ENCODE measurements around the gene IRF8. TPM values are rescaled to one million over a fixed set of nuclear protein-coding genes. Genes with fewer than 3 reads are reported as not detected.
"Not testable (repeated sequence)": the region's sequence is repeated elsewhere in the genome, so short reads cannot be mapped to it uniquely, and the experiment has no call there.

Gene IRF8
- polyA plus RNA-seq, 1 donor, result 5.4 TPM

GRCh38 chr16:85931596-85932402, 32.8 kb downstream of the IRF8 start:
- no peak for DNase-seq (ENCODE audit: low read depth)

- DNase-seq (ENCODE audit: low read depth), result no peak
Measured at GRCh38 chr16:85934210-85934609, 35.2 kb downstream of the IRF8 start.

- DNase-seq (ENCODE audit: low read depth), result no peak
Measured at GRCh38 chr16:85935391-85935973, 36.5 kb downstream of the IRF8 start.

DNA sequence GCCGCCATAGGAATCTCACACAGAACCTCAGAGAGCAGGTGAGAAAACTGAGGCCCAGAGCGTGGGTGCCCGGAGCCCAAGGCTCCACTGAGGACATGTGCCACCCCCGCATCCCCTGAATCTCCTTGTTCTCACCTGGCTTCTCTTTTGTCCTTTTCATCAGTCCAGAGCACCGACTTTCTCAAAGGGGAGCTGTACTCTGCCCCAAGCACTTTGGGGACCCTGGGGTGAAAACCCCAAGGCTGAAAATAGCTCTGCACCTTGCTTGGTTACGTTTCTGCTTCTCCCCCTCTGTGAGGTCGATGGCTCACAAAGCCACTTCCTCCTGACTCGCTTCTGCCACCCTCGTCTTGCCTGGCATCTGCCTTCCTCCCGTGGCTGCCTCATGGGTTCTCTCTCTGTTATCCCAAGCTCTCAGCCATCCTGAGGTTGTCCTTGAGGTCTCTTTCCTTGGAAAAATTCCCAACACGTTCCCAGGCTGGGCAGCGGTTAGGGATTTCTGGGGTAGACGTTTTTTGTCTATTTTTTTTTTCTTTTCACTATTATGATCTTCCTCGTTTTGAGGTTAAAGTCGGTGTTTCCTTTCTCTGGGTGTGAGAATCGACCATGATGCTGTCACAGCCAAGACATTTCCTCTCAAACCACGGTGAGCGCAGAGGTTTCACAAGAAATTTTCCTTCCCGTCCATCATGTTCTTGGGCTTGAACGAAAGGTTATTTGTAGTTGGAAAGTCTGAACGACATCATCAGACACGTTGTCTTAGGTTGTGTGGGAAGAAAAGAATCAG, 37.2 kb downstream of the IRF8 start:
- DNase-seq (ENCODE audit: low read depth), result no peak

DNA sequence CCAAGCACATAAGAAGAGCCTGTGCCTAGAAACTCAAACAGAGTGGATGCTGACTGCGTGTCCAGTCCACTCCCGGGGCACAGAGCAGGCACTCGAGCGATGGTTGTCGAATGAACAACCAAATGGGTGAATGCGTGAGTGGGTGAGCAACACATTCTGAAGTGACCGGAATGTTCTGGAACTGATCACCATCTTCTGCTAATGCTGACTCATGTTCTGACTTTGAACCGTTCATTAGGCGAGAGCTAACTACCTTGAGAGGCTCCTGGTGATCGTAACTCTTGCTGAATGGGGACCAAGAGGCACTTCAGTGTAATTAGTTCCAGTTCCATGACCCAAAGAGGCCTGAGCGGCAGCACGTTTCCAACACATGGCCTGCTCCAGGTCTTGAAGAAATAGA, 37.9 kb downstream of the IRF8 start:
- no peak for DNase-seq (ENCODE audit: low read depth)

DNA sequence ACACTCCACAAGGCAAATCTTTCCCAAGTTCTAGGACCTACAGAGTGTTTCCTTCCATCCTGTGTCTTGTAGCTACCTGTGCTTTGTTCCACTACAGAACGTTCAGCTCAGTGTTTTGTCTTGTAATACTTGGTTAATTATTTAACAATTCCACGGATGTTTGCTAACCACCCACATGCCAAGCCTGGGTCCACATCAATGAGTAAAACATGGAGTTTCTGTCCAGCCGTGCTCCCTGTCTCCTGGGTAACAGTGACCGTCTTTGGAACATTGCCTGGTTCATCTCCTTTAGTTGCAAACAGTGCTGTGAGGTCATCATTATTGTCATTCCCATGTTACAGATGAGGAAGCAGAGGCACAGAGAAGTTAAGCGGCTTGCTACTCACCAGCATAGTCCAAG, 41.3 kb downstream of the IRF8 start:
- DNase-seq (ENCODE audit: low read depth), result no peak

DNA sequence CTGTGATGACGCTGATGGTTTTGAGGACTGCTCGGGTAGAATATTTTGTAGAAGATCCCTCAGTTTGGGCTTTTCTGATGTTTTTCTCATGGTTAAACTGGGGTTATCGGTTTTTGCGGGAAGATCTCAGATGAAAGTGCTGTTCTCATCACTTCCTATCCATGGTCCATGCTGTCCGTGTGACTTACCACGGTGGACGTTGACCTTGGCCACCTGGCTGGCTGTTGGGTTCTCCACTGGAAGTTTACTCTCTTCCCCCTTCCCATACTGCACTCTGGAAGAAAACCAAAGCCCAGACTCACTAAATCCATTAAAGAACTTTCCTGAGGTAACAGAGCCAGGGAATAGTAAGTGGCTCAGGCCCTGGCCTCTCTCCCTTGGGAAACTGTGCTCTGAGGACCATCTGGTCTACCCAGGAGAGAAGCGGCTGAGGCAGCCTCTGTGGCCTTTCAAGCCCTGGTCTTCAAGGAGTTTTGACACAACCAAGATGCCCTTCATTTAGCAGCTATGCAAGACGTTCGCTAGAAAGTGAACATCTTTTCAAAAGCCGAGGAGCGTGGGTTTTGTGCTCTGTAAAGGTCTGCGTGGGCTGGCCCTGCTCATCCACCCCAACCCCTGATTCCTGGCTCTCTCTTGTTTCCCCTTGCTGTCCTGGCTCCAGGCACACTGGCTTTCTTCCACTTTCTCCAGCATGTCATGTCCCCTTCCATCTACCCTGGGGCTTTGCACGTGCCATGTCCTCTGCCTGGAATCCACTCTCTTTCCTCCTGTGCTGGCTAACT, 43.1 kb downstream of the IRF8 start:
- no peak for DNase-seq (ENCODE audit: low read depth)

DNA sequence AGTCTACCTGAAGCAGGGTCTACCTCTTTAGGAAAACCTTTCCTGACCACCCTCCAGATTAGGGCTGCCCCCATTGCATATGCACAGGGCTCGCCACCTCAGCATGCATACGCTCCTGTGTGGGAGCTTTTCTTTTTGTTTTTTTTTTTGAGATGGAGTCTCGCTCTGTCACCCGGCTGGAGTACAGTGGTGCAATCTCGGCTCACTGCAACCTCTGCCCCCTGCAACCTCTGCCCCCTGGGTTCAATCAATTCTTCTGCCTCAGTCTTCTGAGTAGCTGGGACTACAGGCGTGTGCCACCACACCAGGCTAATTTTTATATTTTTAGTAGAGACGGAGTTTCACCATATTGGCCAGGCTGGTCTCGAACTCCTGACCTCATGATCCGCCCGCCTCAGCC, 43.7 kb downstream of the IRF8 start:
- not testable (repeated sequence) for DNase-seq (ENCODE audit: low read depth)

DNA sequence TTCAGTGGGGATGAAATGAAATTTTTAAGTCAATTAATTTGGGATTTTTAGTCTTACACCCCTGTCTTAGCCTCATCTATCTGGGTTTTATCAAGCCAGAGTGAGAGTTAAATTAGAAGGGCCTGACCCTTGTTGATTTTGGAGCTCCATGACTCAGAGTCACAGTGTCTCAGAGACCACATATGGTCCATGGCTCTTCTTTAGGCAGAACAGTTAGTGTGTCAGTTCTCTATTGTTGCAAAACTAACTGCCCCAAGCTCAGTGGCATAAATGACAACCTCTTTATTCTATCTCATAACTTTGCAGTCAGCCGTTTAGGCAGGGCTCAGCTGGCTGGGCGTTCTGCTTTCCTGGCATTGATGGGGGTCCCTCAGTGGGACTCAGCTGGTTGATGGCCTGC, 44.7 kb downstream of the IRF8 start:
- no peak for DNase-seq (ENCODE audit: low read depth)

DNA sequence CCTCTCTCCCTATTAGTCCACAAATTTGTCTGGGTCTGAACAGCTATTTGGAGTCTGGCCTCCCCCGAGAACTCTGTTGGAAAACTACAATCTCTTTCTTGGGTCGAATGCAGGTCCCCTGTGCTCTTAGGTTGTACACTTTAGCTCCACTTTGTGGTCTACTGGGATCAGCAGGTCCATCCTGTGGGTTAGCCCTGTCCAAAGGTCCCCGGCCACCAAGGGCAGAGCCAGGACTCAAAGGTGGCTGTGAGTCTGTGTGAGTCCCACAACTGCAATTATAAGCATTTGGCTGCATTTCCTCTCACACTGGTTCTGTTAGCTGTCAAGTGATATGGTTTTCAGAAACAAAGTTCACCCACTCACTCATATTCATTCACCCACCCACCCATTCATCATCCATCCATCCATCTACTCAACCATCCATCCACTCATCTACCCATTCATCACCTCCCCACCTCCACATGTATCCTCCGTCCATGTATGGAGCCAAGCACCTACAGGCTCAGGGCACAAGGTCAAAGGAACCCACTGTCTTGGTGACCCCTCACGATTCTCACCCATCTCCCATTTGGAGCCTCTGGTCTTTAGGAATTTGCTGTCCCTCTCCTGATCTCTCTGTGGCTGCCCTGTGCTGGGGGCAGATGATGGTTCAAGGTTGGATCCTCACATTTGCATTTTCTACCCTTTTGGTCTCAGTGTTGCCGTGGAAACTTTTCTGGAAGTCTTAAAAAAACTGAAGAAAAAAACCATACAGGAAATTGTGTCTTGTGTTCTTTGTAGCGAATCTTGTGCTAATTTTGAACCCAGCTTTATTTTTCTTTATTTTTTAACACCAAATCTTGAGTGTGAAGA, 45.8 kb downstream of the IRF8 start:
- DNase-seq (ENCODE audit: low read depth), result no peak

DNA sequence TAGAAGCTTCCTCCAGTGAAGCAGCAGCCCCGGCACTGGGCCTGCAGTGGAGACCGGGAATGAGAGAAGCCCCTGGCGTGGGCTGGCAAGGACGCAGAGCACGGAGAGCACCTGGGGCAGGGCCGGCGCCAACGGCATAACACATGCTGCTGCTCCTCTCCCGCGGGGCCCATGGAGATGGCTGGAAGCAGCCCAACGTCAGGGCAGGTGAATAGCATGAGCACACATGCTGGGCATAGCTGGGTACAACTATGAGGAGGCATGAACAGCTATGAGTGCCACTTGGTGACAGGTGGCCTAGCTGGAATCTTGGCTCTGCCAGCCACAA, 46.4 kb downstream of the IRF8 start:
- no peak for DNase-seq (ENCODE audit: low read depth)

- no peak for DNase-seq (ENCODE audit: low read depth)
Measured at GRCh38 chr16:85946541-85947124, 47.7 kb downstream of the IRF8 start.

DNA sequence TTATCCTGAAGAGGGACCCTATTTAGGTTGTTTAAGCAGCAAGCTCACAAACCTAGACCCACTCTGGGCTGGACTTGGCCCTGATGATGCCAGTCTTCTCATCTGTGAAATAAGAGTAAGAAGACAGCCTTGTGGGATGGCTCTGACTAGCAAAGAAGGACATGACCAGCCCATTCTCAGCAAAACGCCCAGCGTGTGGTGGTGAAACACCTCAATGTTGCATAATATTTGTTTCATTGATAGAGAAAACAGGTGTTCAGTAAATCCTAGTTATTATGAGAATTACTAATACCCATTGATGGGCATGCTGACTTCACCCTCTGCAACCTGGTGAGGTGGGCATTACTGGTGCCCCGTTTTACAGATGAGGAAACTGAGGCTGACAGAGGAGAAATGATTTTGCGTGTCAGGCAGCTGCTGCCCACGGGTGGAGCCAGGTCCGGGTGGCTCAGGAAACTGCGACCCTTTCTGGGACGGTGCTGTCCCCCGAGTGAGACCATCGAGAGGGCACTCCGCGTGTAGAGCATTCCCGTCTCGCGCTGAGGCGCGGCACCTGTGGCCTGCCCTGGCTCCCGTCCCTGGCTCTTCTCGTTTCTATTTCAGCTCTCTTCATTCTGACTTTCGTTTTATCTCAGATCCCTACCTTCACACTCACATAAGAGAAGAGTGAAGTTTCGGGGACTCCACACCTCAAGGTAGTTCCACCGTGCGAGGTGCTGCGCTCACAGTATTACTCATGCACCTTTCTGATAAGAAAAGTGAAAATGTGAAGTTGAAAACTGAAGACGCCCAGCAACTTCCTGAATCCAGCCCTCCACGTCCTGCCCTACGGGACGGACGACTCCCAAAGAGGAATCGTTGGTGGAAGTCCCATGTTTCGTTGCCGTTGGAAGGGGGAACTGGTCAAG, 48.5 kb downstream of the IRF8 start:
- no peak for DNase-seq (ENCODE audit: low read depth)

DNA sequence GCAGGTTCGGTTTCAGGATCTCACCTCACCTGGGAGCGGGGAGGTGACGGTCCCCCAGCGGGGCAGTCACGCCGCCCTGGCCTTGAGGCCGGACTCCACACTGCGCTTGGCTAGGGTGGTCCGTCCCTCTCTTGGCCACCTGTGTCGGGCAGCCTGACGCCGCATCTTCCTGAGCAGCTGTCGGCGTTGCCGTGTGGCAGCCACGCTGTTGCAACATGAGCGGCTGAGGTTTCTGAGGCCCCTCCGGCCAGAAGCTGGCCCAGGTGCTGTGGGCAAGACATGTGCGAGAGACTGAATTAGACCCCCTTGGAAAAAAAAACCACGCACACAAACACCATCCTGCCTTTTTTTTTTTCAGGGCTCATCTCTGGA, 49.2 kb downstream of the IRF8 start:
- no peak for DNase-seq (ENCODE audit: low read depth)

GRCh38 chr16:85948616-85949265, 49.8 kb downstream of the IRF8 start:
- DNase-seq (ENCODE audit: low read depth), result no peak

GRCh38 chr16:85950136-85950918, 51.4 kb downstream of the IRF8 start:
- no peak for DNase-seq (ENCODE audit: low read depth)

- DNase-seq (ENCODE audit: low read depth), result no peak
Measured at GRCh38 chr16:85952197-85952596, 53.2 kb downstream of the IRF8 start.

- DNase-seq (ENCODE audit: low read depth), result no peak
Measured at GRCh38 chr16:85952811-85953210, 53.8 kb downstream of the IRF8 start.

Data from forelimb muscle (tissue), 1 donor.